IMR-90 (cell line): ENCODE results near the gene SUPT3H.

Experiments
- BHLHE40 ChIP-seq: fragments of 150-350 bp; IDR thresholded peaks from 2 replicates; pipeline ENCODE4 v1.6.1; 2016; ENCODE audit warnings: mild to moderate bottlenecking, low read depth, low read length
- CHD1 ChIP-seq: IDR thresholded peaks from 2 replicates; pipeline ENCODE4 v1.6.1; 2012; ENCODE audit warnings: low read depth, low read length, improper control_type of control experiment
- CTCF ChIP-seq: conservative IDR thresholded peaks from 2 replicates; pipeline ENCODE4 v1.5.1; 2012; ENCODE audit warnings: mild to moderate bottlenecking, low read depth, low read length, improper control_type of control experiment
- MAFK ChIP-seq: IDR thresholded peaks from 2 replicates; pipeline ENCODE4 v1.6.1; 2012; ENCODE audit warnings: low read depth, low read length, improper control_type of control experiment
- MXI1 ChIP-seq: IDR thresholded peaks from 2 replicates; pipeline ENCODE4 v1.6.1; 2012; ENCODE audit warnings: low read depth, mild to moderate bottlenecking, low read length, moderate library complexity, borderline replicate concordance
- POLR2A ChIP-seq: IDR thresholded peaks from 2 replicates; pipeline ENCODE4 v1.6.1; 2012; ENCODE audit warnings: mild to moderate bottlenecking, low read depth, low read length
- RAD21 ChIP-seq: IDR thresholded peaks from 2 replicates; pipeline ENCODE4 v1.6.1; 2012; ENCODE audit warnings: low read length, improper control_type of control experiment
- SMC3 ChIP-seq: fragments of 150-350 bp; IDR thresholded peaks from 2 replicates; pipeline ENCODE4 v1.6.1; 2016; ENCODE audit warnings: low read depth, mild to moderate bottlenecking, antibody characterized with exemption, low read length, moderate library complexity
- USF2 ChIP-seq: fragments of 150-350 bp; IDR thresholded peaks from 2 replicates; pipeline ENCODE4 v1.6.1; 2017; ENCODE audit warnings: mild to moderate bottlenecking, antibody characterized with exemption, low read length, low read depth

GRCh38 chr6:45420909-45421708 lies 43.4 kb upstream of the SUPT3H start:
- no peak for TF ChIP-seq SMC3
- TF ChIP-seq CTCF: no peak
- TF ChIP-seq MAFK: no peak
- no peak for TF ChIP-seq MXI1
- no peak for TF ChIP-seq USF2
- TF ChIP-seq POLR2A: no peak
- TF ChIP-seq CHD1: no peak
- no peak for TF ChIP-seq BHLHE40
- TF ChIP-seq RAD21: no peak
